Epidermal melanocyte (primary cell): ENCODE data around the gene INF2.
"Not testable (repeated sequence)": the region's sequence is repeated elsewhere in the genome, so short reads cannot be mapped to it uniquely, and the experiment has no call there.

Experiments
- DNase-seq: peaks from one replicate; pipeline ENCODE4 v3.0.0; 2011; ENCODE audit warnings: low spot score; ENCODE audit not compliant: insufficient read length

Gene INF2

GRCh38 chr14:104657101-104657524, 32.3 kb upstream of the INF2 start:
- DNase-seq = no peak

- no peak for DNase-seq
These were observed 31.7 kb upstream of the INF2 start for GRCh38 chr14:104657563-104658324.

GRCh38 chr14:104658325-104658712, 31.1 kb upstream of the INF2 start:
- no peak for DNase-seq

- DNase-seq = no peak
These were observed 30.3 kb upstream of the INF2 start for GRCh38 chr14:104659146-104659545.

GRCh38 chr14:104659764-104660523, 29.5 kb upstream of the INF2 start:
- no peak for DNase-seq

GRCh38 chr14:104660597-104660996, 28.8 kb upstream of the INF2 start:
- DNase-seq = no peak

GRCh38 chr14:104661086-104661485, 28.3 kb upstream of the INF2 start:
- no peak for DNase-seq

- not testable (repeated sequence) for DNase-seq
These were observed 27.8 kb upstream of the INF2 start for GRCh38 chr14:104661528-104662157.

GRCh38 chr14:104662472-104662871, 26.9 kb upstream of the INF2 start:
- DNase-seq = not testable (repeated sequence)

GRCh38 chr14:104664107-104664506, 25.3 kb upstream of the INF2 start:
- no peak for DNase-seq

- no peak for DNase-seq
These were observed 24.8 kb upstream of the INF2 start for GRCh38 chr14:104664588-104664987.

GRCh38 chr14:104665114-104665656, 24.2 kb upstream of the INF2 start:
- DNase-seq = peak; percentile 59

GRCh38 chr14:104665657-104666522, 23.5 kb upstream of the INF2 start:
- DNase-seq = peak; percentile 84

GRCh38 chr14:104666523-104666895, 22.9 kb upstream of the INF2 start:
- not testable (repeated sequence) for DNase-seq

GRCh38 chr14:104666981-104667380, 22.4 kb upstream of the INF2 start:
- DNase-seq = no peak

- DNase-seq = no peak
These were observed 19.7 kb upstream of the INF2 start for GRCh38 chr14:104669697-104670096.

- DNase-seq = not testable (repeated sequence)
These were observed 18.0 kb upstream of the INF2 start for GRCh38 chr14:104671330-104671977.

GRCh38 chr14:104672119-104672518, 17.3 kb upstream of the INF2 start:
- DNase-seq = not testable (repeated sequence)

- DNase-seq = no peak
These were observed 15.9 kb upstream of the INF2 start for GRCh38 chr14:104673481-104673880.

- DNase-seq = no peak
These were observed 14.0 kb upstream of the INF2 start for GRCh38 chr14:104675447-104675846.
